HepG2 (cell line): ENCODE data around the gene LGALS3. TPM values are rescaled to one million over a fixed set of nuclear protein-coding genes. Genes with fewer than 3 reads are reported as not detected.
"Not testable (repeated sequence)": the region's sequence is repeated elsewhere in the genome, so short reads cannot be mapped to it uniquely, and the experiment has no call there.

ENCODE experiments used
- ATAC-seq: fragments of 200-7000 bp; cut with Tn5 transposase; 3 replicates; pipeline ENCODE4 v1.9.1; 2020; ENCODE audit warnings: mild to moderate bottlenecking, moderate library complexity
- BruUV-seq: library from RNA; stranded (reverse); fragments of 400-500 nt; replicated peaks from 2 replicates; lab custom pipeline; 2021; lab: Mats Ljungman, UMichigan
- CTCF ChIA-PET: fragments of 300-600 bp; formaldehyde crosslinking; extraction: SDS; loops from one replicate; lab custom pipeline; 2021; ENCODE audit warnings: low total read pairs, inconsistent platforms, low intra/inter-chr PET ratio; lab: Yijun Ruan, JAX
- POLR2A ChIA-PET: fragments of 350-600 bp; sonication (Branson Sonifier 250); formaldehyde crosslinking; loops from one replicate; lab custom pipeline; 2020; ENCODE audit warnings: antibody characterized with exemption, inconsistent platforms; lab: Yijun Ruan, JAX
- DNase-seq: peaks from one replicate; pipeline ENCODE4 v3.0.0-alpha.2; 2015; ENCODE audit warnings: low spot score
- FAIRE-seq: peaks from 3 replicates; lab custom pipeline; 2011; peaks lifted over from hg19 to GRCh38; lab: Jason Lieb, UNC
- H2AFZ ChIP-seq: one replicate; pipeline ENCODE4 v1.6.1; 2011; ENCODE audit warnings: low read length, inconsistent platforms
- H3K27ac ChIP-seq: fragments of 300-600 bp; 3 replicates; pipeline ENCODE4 v1.8.0; 2011; ENCODE audit warnings: mixed run types, mild to moderate bottlenecking, mixed read lengths, low read length, inconsistent platforms; ENCODE audit not compliant: insufficient read depth; ENCODE audit errors: extremely low read length
- H3K27me3 ChIP-seq, 2 experiments: fragments of 200-600 bp in 1 of 2; 2 replicates in 1 of 2; 3 replicates in 1 of 2; pipeline versions ENCODE4 v1.6.0 to v1.8.0; 2011; ENCODE audit warnings: low read length in 2 of 2, mild to moderate bottlenecking in 2 of 2, moderate library complexity in 2 of 2, inconsistent platforms in 1 of 2; ENCODE audit not compliant: insufficient read depth in 2 of 2, control insufficient read depth in 1 of 2
- H3K36me3 ChIP-seq, 2 experiments: fragments of 200-600 bp in 1 of 2; replicated peaks in 1 of 2; 2 replicates in 1 of 2; 3 replicates in 1 of 2; pipeline versions ENCODE4 v1.5.1 to v1.8.0; 2011; ENCODE audit warnings: low read length in 2 of 2, inconsistent platforms in 1 of 2; ENCODE audit not compliant: insufficient read depth in 2 of 2, control insufficient read depth in 1 of 2
- H3K4me1 ChIP-seq: 2 replicates; pipeline ENCODE4 v1.5.1; 2012; ENCODE audit warnings: low read length, inconsistent platforms; ENCODE audit not compliant: insufficient read depth
- H3K4me2 ChIP-seq: 2 replicates; pipeline ENCODE4 v1.6.0; 2011; ENCODE audit warnings: low read depth, low read length, inconsistent platforms
- H3K4me3 ChIP-seq, 3 experiments: fragments of 200-600 bp in 1 of 3; sonication (generic), shearing (Covaris generic) in 1 of 3; replicated peaks in 1 of 3; 2 replicates each; pipeline ENCODE4 v1.5.1; 2011 to 2016; ENCODE audit warnings: low read length in 3 of 3, inconsistent platforms in 2 of 3, low read depth in 2 of 3, mild to moderate bottlenecking in 2 of 3, control low read depth in 1 of 3, mixed read lengths in 1 of 3; ENCODE audit not compliant: insufficient read depth in 1 of 3
- H3K79me2 ChIP-seq: one replicate; pipeline ENCODE4 v1.6.1; 2011; ENCODE audit warnings: low read length, inconsistent platforms; ENCODE audit not compliant: insufficient read depth
- H3K9ac ChIP-seq: 2 replicates; pipeline ENCODE4 v1.6.0; 2011; ENCODE audit warnings: mild to moderate bottlenecking, low read depth, low read length, inconsistent platforms; ENCODE audit not compliant: insufficient read depth
- H3K9me3 ChIP-seq: 2 replicates; pipeline ENCODE4 v1.5.1; 2012; ENCODE audit warnings: mild to moderate bottlenecking, low read length
- H4K20me1 ChIP-seq: 2 replicates; pipeline ENCODE4 v1.6.0; 2011; ENCODE audit warnings: inconsistent platforms, mild to moderate bottlenecking, low read length, moderate library complexity; ENCODE audit not compliant: insufficient read depth
- ARID3A ChIP-seq: IDR thresholded peaks from 2 replicates; pipeline ENCODE4 v1.6.1; 2012; ENCODE audit warnings: low read depth, low read length, improper control_type of control experiment
- KDM6A ChIP-seq: IDR thresholded peaks from 2 replicates; pipeline ENCODE4 v1.6.1; 2016; ENCODE audit warnings: low read depth
- TMF1 ChIP-seq: sonication (generic); formaldehyde crosslinking; IDR thresholded peaks from 2 replicates; pipeline ENCODE4 v1.8.1; 2022; ENCODE audit warnings: low read depth, missing genetic modification reagents
- ZIK1 ChIP-seq: sonication (generic); formaldehyde crosslinking; IDR thresholded peaks from 2 replicates; pipeline ENCODE4 v1.5.0; 2020; ENCODE audit warnings: mild to moderate bottlenecking, low read depth, missing genetic modification reagents, borderline replicate concordance
- ZSCAN25 ChIP-seq: sonication (generic); formaldehyde crosslinking; IDR thresholded peaks from 2 replicates; pipeline ENCODE4 v1.8.0; 2022; ENCODE audit warnings: mild to moderate bottlenecking, missing genetic modification reagents
- WGBS: methylation state at CpG from one replicate; pipeline ENCODE4 v1.1.6; 2017; ENCODE audit warnings: low lambda C conversion rate; 5-methylcytosine and 5-hydroxymethylcytosine counted together
- in situ Hi-C: cut with HindIII; loops from 2 replicates; pipeline ENCODE4 v1.10.0; 2017; ENCODE audit warnings: low pct_unique_long_range_greater_than_20kb; ENCODE audit not compliant: extremely low pct_ligation_motif_present
- intact Hi-C: fragments of 100-400 bp; cut with micrococcal nuclease; formaldehyde crosslinking; loops from one replicate; pipeline ENCODE4 v1.10.0; 2022; ENCODE audit not compliant: unreplicated experiment
- polyA plus RNA-seq, 8 experiments: library from polyadenylated mRNA; depleted of rRNA in 3 of 8; stranded (reverse) in 7 of 8; unstranded in 1 of 8; fragments of >200 nt; fragmentation: Illumina TruSeq in 4 of 8; extraction: Trizol in 4 of 8; gene quantifications; 2 replicates each; pipeline versions ENCODE4 v1.2.1 to v1.2.3, GENCODE V29; 2011 to 2016; ENCODE audit warnings: low read depth in 4 of 8, missing spikeins in 1 of 8, mixed read lengths in 1 of 8; ENCODE audit not compliant: insufficient read depth in 1 of 8
- total RNA-seq, 5 experiments: library from RNA; depleted of rRNA; stranded (reverse); fragments of >200 nt; fragmentation: Illumina TruSeq; extraction: Trizol; gene quantifications; 2 replicates each; pipeline ENCODE4 v1.2.3, GENCODE V29; 2016; ENCODE audit warnings: low read depth in 1 of 5

The LGALS3 gene
- total and polyA plus RNA-seq, 2 of the 13 experiments (the other 11 are each of a cell fraction or from before 2014, with no cell fraction given), result 5.0 to 97.4 TPM

- TF ChIP-seq ZSCAN25 (0 out of 2 replicates have a peak, but pooled peaks have one; percentile 39), ARID3A (no peak), TMF1 (CRISPR knock-in tag) (no peak), ZIK1 (CRISPR knock-in tag) (0 out of 2 replicates have a peak, but pooled peaks have one; percentile 69), KDM6A (CRISPR knock-in tag) (no peak)
Observed at GRCh38 chr14:55129086-55129427, at the start of gene LGALS3 (continued).

- H4K20me1 ChIP-seq, H3K9ac ChIP-seq, H3K27me3 ChIP-seq, in situ Hi-C loops, H3K36me3 ChIP-seq, H3K9me3 ChIP-seq, H3K27ac ChIP-seq, intact Hi-C loops, FAIRE-seq, DNase-seq, BruUV-seq, H3K4me3 ChIP-seq, H2AFZ ChIP-seq, H3K79me2 ChIP-seq, CTCF ChIA-PET, H3K4me2 ChIP-seq, ATAC-seq: not testable (repeated sequence)
- peaks cover 19% of the 10 kb centered on the region for H3K4me1 ChIP-seq
- POLR2A ChIA-PET, result interaction anchor here (1.1 to 4.9 kb wide), 2 partner anchors 28 kb away, joined by 3 to 27 read pairs; partner anchors contain the start of gene MAPK1IP1L
- WGBS, result 64% methylated on average over 6 of the region's 6 CpGs
Observed at GRCh38 chr14:55079961-55080360, 49.1 kb upstream of the LGALS3 start.
